Measurements from ENCODE around the gene ABCB6. TPM values are rescaled to one million over a fixed set of nuclear protein-coding genes. Genes with fewer than 3 reads are reported as not detected.
A peak's percentile ranks its signal among the peaks of the same experiment; 100 is the strongest.

ABCB6 gene
- total and polyA plus RNA-seq, 7 donors, result 24.4 to 64.9 (median 42.2) TPM

DNA sequence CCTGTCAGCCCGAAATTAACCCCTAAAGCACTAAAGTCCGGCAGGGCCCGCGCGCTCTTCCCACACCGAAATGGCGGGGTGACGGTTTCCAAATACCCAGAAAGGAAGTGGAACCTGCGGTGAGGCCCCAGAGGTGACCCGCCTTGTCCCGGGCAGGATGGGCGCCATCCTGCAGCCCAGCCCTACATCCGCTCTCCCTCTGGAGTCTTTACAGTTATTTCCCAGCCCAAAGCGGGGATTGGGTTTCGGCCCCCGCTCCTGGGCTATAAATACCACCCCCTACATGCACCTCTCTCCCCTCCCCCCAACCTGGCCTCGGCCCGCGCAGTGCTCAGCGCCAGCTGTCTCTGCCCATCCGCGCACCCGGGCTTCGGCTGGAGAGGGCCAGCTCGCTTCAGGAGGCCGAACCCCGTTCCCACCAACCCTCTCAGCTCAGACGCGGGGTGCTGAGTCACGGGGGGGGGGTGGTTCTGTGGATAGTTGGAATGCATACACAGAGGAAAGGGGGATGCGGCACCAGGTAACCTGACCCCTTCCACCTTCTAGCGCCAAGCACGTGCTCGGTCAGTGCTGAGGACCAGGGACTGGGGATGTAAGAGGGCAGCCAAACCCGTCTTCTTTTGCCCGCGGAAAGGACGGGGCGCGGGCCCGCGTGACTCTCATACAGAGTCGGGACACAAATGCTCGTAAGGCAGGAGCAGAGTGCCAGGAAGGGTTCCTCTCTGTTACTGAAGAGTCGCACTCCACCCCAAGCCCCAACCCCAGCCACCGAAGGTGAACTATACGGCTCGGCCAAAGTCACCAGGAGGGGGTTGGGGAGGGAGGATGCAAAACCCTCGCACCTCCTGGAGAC is 34.4 kb upstream of the ABCB6 start, which contains the start of gene TUBA4B:
TUBA4B (plus strand) TSS at position 344 of the 853 bp plus-strand sequence; CDS start at position 509, 165 bp downstream.
- no peaks in the 10 kb centered on the region for H3K27me3 ChIP-seq (ENCODE audit: insufficient read depth in 3 of 3, low read length in 2 of 3)
- peak; percentile 81 to 83 (median 82) for ATAC-seq
- intact Hi-C loops (cut with DNase I), result no loop called here

DNA sequence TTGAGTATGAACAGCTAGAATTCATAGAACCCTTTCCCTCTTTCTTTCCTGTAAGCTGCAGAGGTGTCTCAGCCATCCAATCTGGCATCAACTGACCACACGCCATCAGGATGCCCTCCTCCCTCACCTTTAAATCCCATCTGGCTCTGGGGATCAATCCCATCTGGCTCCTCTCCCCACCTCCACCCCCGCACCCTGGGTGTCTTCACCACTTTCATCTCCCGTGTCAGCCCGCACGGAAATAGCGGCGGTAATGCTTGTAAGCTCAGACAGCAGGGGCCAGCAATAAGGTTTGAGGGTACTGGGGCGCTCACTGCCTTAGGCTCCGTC is 33.8 kb upstream of the ABCB6 start:
- Histone ChIP-seq H3K4me3 (peak overlapping the region; percentile 75), H3K9me3 (no peaks in the 10 kb centered on the region), H3K27me3 (ENCODE audit: insufficient read depth in 3 of 3, low read length in 2 of 3) (no peaks in the 10 kb centered on the region), H3K36me3 (ENCODE audit: insufficient read depth in 1 of 2, low read depth in 1 of 2) (peaks cover 0 to 46% of the 10 kb centered on the region in 2 donors), H3K27ac (peak overlapping the region; percentile 94), H3K4me1 (peaks cover 47% of the 10 kb centered on the region)
- WGBS, 3 donors, result 4 to 6% (median 5%) methylated on average over 9 of the region's 9 CpGs
- ATAC-seq, result peak in 3 of 4 donors; percentile 0 to 4 (median 1)
- TF ChIP-seq, protein P1, sequence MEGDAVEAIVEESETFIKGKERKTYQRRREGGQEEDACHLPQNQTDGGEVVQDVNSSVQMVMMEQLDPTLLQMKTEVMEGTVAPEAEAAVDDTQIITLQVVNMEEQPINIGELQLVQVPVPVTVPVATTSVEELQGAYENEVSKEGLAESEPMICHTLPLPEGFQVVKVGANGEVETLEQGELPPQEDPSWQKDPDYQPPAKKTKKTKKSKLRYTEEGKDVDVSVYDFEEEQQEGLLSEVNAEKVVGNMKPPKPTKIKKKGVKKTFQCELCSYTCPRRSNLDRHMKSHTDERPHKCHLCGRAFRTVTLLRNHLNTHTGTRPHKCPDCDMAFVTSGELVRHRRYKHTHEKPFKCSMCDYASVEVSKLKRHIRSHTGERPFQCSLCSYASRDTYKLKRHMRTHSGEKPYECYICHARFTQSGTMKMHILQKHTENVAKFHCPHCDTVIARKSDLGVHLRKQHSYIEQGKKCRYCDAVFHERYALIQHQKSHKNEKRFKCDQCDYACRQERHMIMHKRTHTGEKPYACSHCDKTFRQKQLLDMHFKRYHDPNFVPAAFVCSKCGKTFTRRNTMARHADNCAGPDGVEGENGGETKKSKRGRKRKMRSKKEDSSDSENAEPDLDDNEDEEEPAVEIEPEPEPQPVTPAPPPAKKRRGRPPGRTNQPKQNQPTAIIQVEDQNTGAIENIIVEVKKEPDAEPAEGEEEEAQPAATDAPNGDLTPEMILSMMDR (IDR thresholded peaks at IDR 0.05), result no peak
- peak in 1 of 2 donors; percentile 53 for DNase-seq
- intact Hi-C loops (cut with DNase I), result no loop called here

More for the DNA sequence above, 34.4 kb upstream of the ABCB6 start, which contains the start of gene TUBA4B:
- Histone ChIP-seq H3K4me1 (peaks cover 41% of the 10 kb centered on the region), H3K4me3 (peak within 1 kb of the TSS; percentile 75), H3K27ac (peak within 1 kb of the TSS; percentile 94), H3K9me3 (no peaks in the 10 kb centered on the region), H3K36me3 (ENCODE audit: insufficient read depth in 1 of 2, low read depth in 1 of 2) (peaks cover 0 to 40% of the 10 kb centered on the region in 2 donors)
- TF ChIP-seq, protein P1 (IDR thresholded peaks at IDR 0.05), result no peak
- peak; percentile 84 to 93 for DNase-seq
- 1% methylated on average over 49 of the region's 49 CpGs for WGBS, 3 donors

DNA sequence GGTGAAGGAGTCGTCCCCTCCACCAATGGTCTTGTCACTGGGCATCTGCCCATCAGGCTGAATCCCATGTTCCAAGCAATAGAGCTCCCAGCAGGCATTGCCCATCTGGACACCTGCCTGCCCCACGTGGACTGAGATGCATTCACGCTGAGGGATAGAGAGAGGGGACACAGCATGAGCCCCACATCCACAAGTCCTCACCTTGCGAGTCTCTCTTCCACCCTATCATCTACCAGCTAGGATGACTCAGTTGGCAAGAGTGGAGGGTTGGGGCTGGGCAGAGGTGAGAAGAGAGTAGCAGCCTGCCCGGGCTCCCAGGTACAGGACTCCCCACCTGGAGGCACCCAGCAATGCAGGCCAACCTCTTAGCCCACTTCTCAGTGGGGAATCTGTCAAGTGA is 33.3 kb upstream of the ABCB6 start:
- ATAC-seq, result peak in 3 of 4 donors; percentile 2 to 5 (median 4)
- WGBS, 3 donors, result 25 to 38% (median 25%) methylated on average over 5 of the region's 5 CpGs

DNA sequence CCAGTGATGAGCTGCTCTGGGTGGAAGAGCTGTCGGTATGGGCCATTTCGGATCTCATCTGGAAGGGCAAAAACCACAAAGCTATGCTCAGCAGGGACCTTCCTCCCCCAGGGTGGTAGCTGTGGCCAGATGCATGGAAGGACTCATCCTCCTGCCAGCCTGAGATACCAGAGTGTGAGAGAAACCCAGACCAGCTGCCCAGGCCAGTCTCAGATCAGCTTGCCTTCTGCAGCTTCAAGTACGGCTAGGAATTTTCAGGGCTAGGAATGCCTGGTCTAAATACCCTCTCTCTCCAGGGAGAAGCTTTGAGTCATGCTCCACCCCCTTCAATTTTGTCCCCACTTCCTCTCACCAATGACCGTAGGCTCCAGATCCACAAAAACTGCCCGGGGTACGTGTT is 32.9 kb upstream of the ABCB6 start:
- Histone ChIP-seq H3K27me3 (ENCODE audit: insufficient read depth in 3 of 3, low read length in 2 of 3) (no peaks in the 10 kb centered on the region), H3K27ac (peak overlapping the region; percentile 94), H3K4me1 (peaks cover 48% of the 10 kb centered on the region), H3K36me3 (ENCODE audit: insufficient read depth in 1 of 2, low read depth in 1 of 2) (peaks cover 0 to 55% of the 10 kb centered on the region in 2 donors), H3K9me3 (no peaks in the 10 kb centered on the region), H3K4me3 (peak overlapping the region; percentile 75)
- intact Hi-C loops (cut with DNase I), result no loop called here
- no peak for ATAC-seq
- WGBS, 3 donors, result 38 to 58% (median 42%) methylated on average over 6 of the region's 6 CpGs
- TF ChIP-seq, protein P1 (IDR thresholded peaks at IDR 0.05), result no peak
- no peak for DNase-seq

More for the DNA sequence above, 33.3 kb upstream of the ABCB6 start:
- Histone ChIP-seq H3K36me3 (ENCODE audit: insufficient read depth in 1 of 2, low read depth in 1 of 2) (peaks cover 0 to 51% of the 10 kb centered on the region in 2 donors), H3K27me3 (ENCODE audit: insufficient read depth in 3 of 3, low read length in 2 of 3) (no peaks in the 10 kb centered on the region), H3K4me3 (peak overlapping the region; percentile 75), H3K27ac (peak overlapping the region; percentile 94), H3K9me3 (no peaks in the 10 kb centered on the region), H3K4me1 (peaks cover 48% of the 10 kb centered on the region)
- intact Hi-C loops (cut with DNase I), result no loop called here
- TF ChIP-seq, protein P1 (IDR thresholded peaks at IDR 0.05), result no peak
- no peak for DNase-seq

All from psoas muscle (tissue), 8 donors.